ENCODE measurements around the gene THBS4. TPM values are rescaled to one million over a fixed set of nuclear protein-coding genes. Genes with fewer than 3 reads are reported as not detected.
A peak's percentile ranks its signal among the peaks of the same experiment; 100 is the strongest.
"Not testable (repeated sequence)": the region's sequence is repeated elsewhere in the genome, so short reads cannot be mapped to it uniquely, and the experiment has no call there.

The THBS4 gene
- total and polyA plus RNA-seq, 9 donors = 132 to 839 (median 315) TPM

GRCh38 chr5:80109646-80110478, 74.7 kb downstream of the THBS4 start:
- peaks cover 11% of the 10 kb centered on the region for H3K4me1 ChIP-seq (ENCODE audit: control insufficient read depth, insufficient read depth, low read length)
- no peak overlapping the region for H3K27ac ChIP-seq (ENCODE audit: low read length)
- no peak overlapping the region for H3K4me3 ChIP-seq (ENCODE audit: low read length)
- H3K27me3 ChIP-seq (ENCODE audit: control insufficient read depth, insufficient read depth, low read length) = no peaks in the 10 kb centered on the region
- no peaks in the 10 kb centered on the region for H3K36me3 ChIP-seq (ENCODE audit: control insufficient read depth, insufficient read depth, low read length)
- WGBS (ENCODE audit: insufficient coverage) = 11% methylated on average over 8 of the region's 9 CpGs
- peak; percentile 80 for DNase-seq
- no peaks in the 10 kb centered on the region for H3K9me3 ChIP-seq (replicated peaks; ENCODE audit: control insufficient read depth, low read depth, low read length)

- not testable (repeated sequence) for H3K4me3 ChIP-seq (ENCODE audit: low read length); H3K27me3 ChIP-seq (ENCODE audit: control insufficient read depth, insufficient read depth, low read length); H3K9me3 ChIP-seq (replicated peaks; ENCODE audit: control insufficient read depth, low read depth, low read length); H3K36me3 ChIP-seq (ENCODE audit: control insufficient read depth, insufficient read depth, low read length); H3K27ac ChIP-seq (ENCODE audit: low read length); DNase-seq
- 35% methylated on average over 2 of the region's 5 CpGs for WGBS (ENCODE audit: insufficient coverage)
- peaks cover 11% of the 10 kb centered on the region for H3K4me1 ChIP-seq (ENCODE audit: control insufficient read depth, insufficient read depth, low read length)
Observed at GRCh38 chr5:80111376-80111990, 76.3 kb downstream of the THBS4 start.

- Histone ChIP-seq H3K4me3 (ENCODE audit: low read length) (no peak overlapping the region), H3K36me3 (ENCODE audit: control insufficient read depth, insufficient read depth, low read length) (no peaks in the 10 kb centered on the region), H3K27ac (ENCODE audit: low read length) (no peak overlapping the region), H3K9me3 (replicated peaks; ENCODE audit: control insufficient read depth, low read depth, low read length) (peaks cover 3% of the 10 kb centered on the region), H3K4me1 (ENCODE audit: control insufficient read depth, insufficient read depth, low read length) (peaks cover 8% of the 10 kb centered on the region), H3K27me3 (ENCODE audit: control insufficient read depth, insufficient read depth, low read length) (no peaks in the 10 kb centered on the region)
- no peak for DNase-seq
- no CpG with 5 or more reads among the region's 3 CpGs for WGBS (ENCODE audit: insufficient coverage)
Observed at GRCh38 chr5:80114860-80115259, 79.7 kb downstream of the THBS4 start.

- peak; percentile 57 for DNase-seq
- no peak overlapping the region for H3K4me3 ChIP-seq (ENCODE audit: low read length)
- 27% methylated on average over 2 of the region's 4 CpGs for WGBS (ENCODE audit: insufficient coverage)
Observed at GRCh38 chr5:80116000-80116399, 80.9 kb downstream of the THBS4 start.

GRCh38 chr5:80116465-80116864, 81.3 kb downstream of the THBS4 start:
- Histone ChIP-seq H3K9me3 (replicated peaks; ENCODE audit: control insufficient read depth, low read depth, low read length) (peaks cover 3% of the 10 kb centered on the region), H3K4me1 (ENCODE audit: control insufficient read depth, insufficient read depth, low read length) (peaks cover 2% of the 10 kb centered on the region), H3K27ac (ENCODE audit: low read length) (no peak overlapping the region), H3K27me3 (ENCODE audit: control insufficient read depth, insufficient read depth, low read length) (no peaks in the 10 kb centered on the region), H3K4me3 (ENCODE audit: low read length) (no peak overlapping the region), H3K36me3 (ENCODE audit: control insufficient read depth, insufficient read depth, low read length) (no peaks in the 10 kb centered on the region)
- no peak for DNase-seq
- WGBS (ENCODE audit: insufficient coverage) = 37% methylated on average over 2 of the region's 4 CpGs

More at GRCh38 chr5:80116000-80116399, 80.9 kb downstream of the THBS4 start:
- no peak overlapping the region for H3K27ac ChIP-seq (ENCODE audit: low read length)
- H3K4me1 ChIP-seq (ENCODE audit: control insufficient read depth, insufficient read depth, low read length) = peaks cover 2% of the 10 kb centered on the region
- H3K36me3 ChIP-seq (ENCODE audit: control insufficient read depth, insufficient read depth, low read length) = no peaks in the 10 kb centered on the region
- H3K27me3 ChIP-seq (ENCODE audit: control insufficient read depth, insufficient read depth, low read length) = no peaks in the 10 kb centered on the region
- peaks cover 3% of the 10 kb centered on the region for H3K9me3 ChIP-seq (replicated peaks; ENCODE audit: control insufficient read depth, low read depth, low read length)

GRCh38 chr5:80117446-80117845, 82.3 kb downstream of the THBS4 start:
- H3K9me3 ChIP-seq (replicated peaks; ENCODE audit: control insufficient read depth, low read depth, low read length) = peaks cover 3% of the 10 kb centered on the region
- no peaks in the 10 kb centered on the region for H3K36me3 ChIP-seq (ENCODE audit: control insufficient read depth, insufficient read depth, low read length)
- H3K4me1 ChIP-seq (ENCODE audit: control insufficient read depth, insufficient read depth, low read length) = peaks cover 2% of the 10 kb centered on the region
- no peak for DNase-seq
- H3K27me3 ChIP-seq (ENCODE audit: control insufficient read depth, insufficient read depth, low read length) = no peaks in the 10 kb centered on the region
- no peak overlapping the region for H3K4me3 ChIP-seq (ENCODE audit: low read length)
- no peak overlapping the region for H3K27ac ChIP-seq (ENCODE audit: low read length)

- Histone ChIP-seq H3K36me3 (ENCODE audit: control insufficient read depth, insufficient read depth, low read length) (no peaks in the 10 kb centered on the region), H3K27ac (ENCODE audit: low read length) (no peak overlapping the region), H3K27me3 (ENCODE audit: control insufficient read depth, insufficient read depth, low read length) (no peaks in the 10 kb centered on the region), H3K4me3 (ENCODE audit: low read length) (no peak overlapping the region), H3K4me1 (ENCODE audit: control insufficient read depth, insufficient read depth, low read length) (peaks cover 2% of the 10 kb centered on the region), H3K9me3 (replicated peaks; ENCODE audit: control insufficient read depth, low read depth, low read length) (peaks cover 3% of the 10 kb centered on the region)
- WGBS (ENCODE audit: insufficient coverage) = 88% methylated on average over 1 of the region's 2 CpGs
- peak; percentile 63 for DNase-seq
Observed at GRCh38 chr5:80119372-80119771, 84.2 kb downstream of the THBS4 start.

GRCh38 chr5:80122579-80122978, 87.4 kb downstream of the THBS4 start:
- DNase-seq = peak; percentile 80
- no peak overlapping the region for H3K27ac ChIP-seq (ENCODE audit: low read length)
- WGBS (ENCODE audit: insufficient coverage) = 66% methylated on average over 2 of the region's 2 CpGs

GRCh38 chr5:80124121-80124918, 89.2 kb downstream of the THBS4 start:
- Histone ChIP-seq H3K27me3 (ENCODE audit: control insufficient read depth, insufficient read depth, low read length) (no peaks in the 10 kb centered on the region), H3K36me3 (ENCODE audit: control insufficient read depth, insufficient read depth, low read length) (no peaks in the 10 kb centered on the region), H3K27ac (ENCODE audit: low read length) (no peak overlapping the region), H3K4me3 (ENCODE audit: low read length) (no peak overlapping the region), H3K4me1 (ENCODE audit: control insufficient read depth, insufficient read depth, low read length) (peaks cover 4% of the 10 kb centered on the region), H3K9me3 (replicated peaks; ENCODE audit: control insufficient read depth, low read depth, low read length) (no peaks in the 10 kb centered on the region)
- 89% methylated on average over 7 of the region's 9 CpGs for WGBS (ENCODE audit: insufficient coverage)
- no peak for DNase-seq

More at GRCh38 chr5:80122579-80122978, 87.4 kb downstream of the THBS4 start:
- Histone ChIP-seq H3K9me3 (replicated peaks; ENCODE audit: control insufficient read depth, low read depth, low read length) (peaks cover 2% of the 10 kb centered on the region), H3K4me3 (ENCODE audit: low read length) (no peak overlapping the region), H3K36me3 (ENCODE audit: control insufficient read depth, insufficient read depth, low read length) (no peaks in the 10 kb centered on the region), H3K27me3 (ENCODE audit: control insufficient read depth, insufficient read depth, low read length) (no peaks in the 10 kb centered on the region), H3K4me1 (ENCODE audit: control insufficient read depth, insufficient read depth, low read length) (peaks cover 2% of the 10 kb centered on the region)

All from muscle of leg (tissue), 11 donors.